ENCODE measurements around the gene ITGA8. TPM values are rescaled to one million over a fixed set of nuclear protein-coding genes. Genes with fewer than 3 reads are reported as not detected.

ITGA8 gene
- polyA plus RNA-seq, 3 donors: not detected

GRCh38 chr10:15526754-15527153 is 193.0 kb downstream of the ITGA8 start:
- Histone ChIP-seq H2AFZ (ENCODE audit: insufficient read depth, low read depth, low read length, poor library complexity, severe bottlenecking) (no peak overlapping the region), H3K4me3 (replicated peaks in 1 of 3; ENCODE audit: low read depth in 2 of 3, low read length in 3 of 3) (no peak overlapping the region), H3K27ac (ENCODE audit: low read depth in 1 of 2, low read length in 2 of 2) (no peak overlapping the region), H3K79me2 (ENCODE audit: insufficient read depth, low read length) (no peaks in the 10 kb centered on the region), H3K4me1 (ENCODE audit: control insufficient read depth in 1 of 2, insufficient read depth in 2 of 2, low read length in 2 of 2) (no peaks in the 10 kb centered on the region), H3K9me3 (replicated peaks in 1 of 2; ENCODE audit: control insufficient read depth in 1 of 2, insufficient read depth in 1 of 2, low read length in 2 of 2) (no peaks in the 10 kb centered on the region), H3K36me3 (replicated peaks in 1 of 2; ENCODE audit: control insufficient read depth in 1 of 2, insufficient read depth in 2 of 2, low read length in 2 of 2) (no peaks in the 10 kb centered on the region), H4K20me1 (ENCODE audit: insufficient read depth, low read length) (no peaks in the 10 kb centered on the region), H3K4me2 (replicated peaks; ENCODE audit: extremely low read depth, low read length, poor library complexity, severe bottlenecking) (no peak overlapping the region), H3K27me3 (ENCODE audit: control insufficient read depth in 2 of 2, insufficient read depth in 2 of 2, low read length in 2 of 2) (no peaks in the 10 kb centered on the region), H3K9ac (ENCODE audit: insufficient read depth, low read length, poor library complexity, severe bottlenecking) (no peak overlapping the region)
- Mint-ChIP-seq H3K36me3 (no peaks in the 10 kb centered on the region), H3K4me1 (no peaks in the 10 kb centered on the region), H3K4me3 (no peak overlapping the region), H3K27ac (no peak overlapping the region), H3K9me3 (peaks cover 0 to 3% (median 0%) of the 10 kb centered on the region in 7 donors), H3K27me3 (ENCODE audit: low read depth in 3 of 3) (peaks cover 1 to 2% (median 2%) of the 10 kb centered on the region in 3 donors)
- no peak for DNase-seq
- no CpG with 5 or more reads among the region's 3 CpGs for WGBS (ENCODE audit: insufficient coverage)
- intact Hi-C loops (cut with micrococcal nuclease): no loop called here
- TF ChIP-seq CTCF (IDR thresholded peaks at IDR 0.05): no peak

- H3K79me2 ChIP-seq (ENCODE audit: insufficient read depth, low read length): no peaks in the 10 kb centered on the region
- intact Hi-C loops (cut with micrococcal nuclease): no loop called here
- no peaks in the 10 kb centered on the region for H4K20me1 ChIP-seq (ENCODE audit: insufficient read depth, low read length)
- H3K36me3 Mint-ChIP-seq: no peaks in the 10 kb centered on the region
- H3K27me3 Mint-ChIP-seq (ENCODE audit: low read depth in 3 of 3): peaks cover 0 to 2% (median 0%) of the 10 kb centered on the region in 3 donors
- DNase-seq: no peak
- no peak overlapping the region for H3K4me2 ChIP-seq (replicated peaks; ENCODE audit: extremely low read depth, low read length, poor library complexity, severe bottlenecking)
- TF ChIP-seq CTCF (IDR thresholded peaks at IDR 0.05): no peak
- H3K4me3 ChIP-seq (replicated peaks in 1 of 3; ENCODE audit: low read depth in 2 of 3, low read length in 3 of 3): no peak overlapping the region
- no peak overlapping the region for H3K9ac ChIP-seq (ENCODE audit: insufficient read depth, low read length, poor library complexity, severe bottlenecking)
- WGBS (ENCODE audit: insufficient coverage): 100% methylated on average over 1 of the region's 11 CpGs
- peak overlapping the region in 1 of 2 donors; percentile 2 for H3K4me3 Mint-ChIP-seq
- H3K27ac Mint-ChIP-seq: no peak overlapping the region
- no peaks in the 10 kb centered on the region for H3K4me1 ChIP-seq (ENCODE audit: control insufficient read depth in 1 of 2, insufficient read depth in 2 of 2, low read length in 2 of 2)
- H2AFZ ChIP-seq (ENCODE audit: insufficient read depth, low read depth, low read length, poor library complexity, severe bottlenecking): no peak overlapping the region
- H3K27ac ChIP-seq (ENCODE audit: low read depth in 1 of 2, low read length in 2 of 2): no peak overlapping the region
- peaks cover 0 to 5% (median 0%) of the 10 kb centered on the region in 7 donors for H3K9me3 Mint-ChIP-seq
- no peaks in the 10 kb centered on the region for H3K9me3 ChIP-seq (replicated peaks in 1 of 2; ENCODE audit: control insufficient read depth in 1 of 2, insufficient read depth in 1 of 2, low read length in 2 of 2)
- H3K36me3 ChIP-seq (replicated peaks in 1 of 2; ENCODE audit: control insufficient read depth in 1 of 2, insufficient read depth in 2 of 2, low read length in 2 of 2): no peaks in the 10 kb centered on the region
- no peaks in the 10 kb centered on the region for H3K4me1 Mint-ChIP-seq
- no peaks in the 10 kb centered on the region for H3K27me3 ChIP-seq (ENCODE audit: control insufficient read depth in 2 of 2, insufficient read depth in 2 of 2, low read length in 2 of 2)
Measured at GRCh38 chr10:15521328-15521903, 198.3 kb downstream of the ITGA8 start.
